HG03045 (cell line): ENCODE results near the gene IL32.

Source experiments
- ATAC-seq: cut with Tn5 transposase; IDR thresholded peaks from one replicate; pipeline ENCODE4 v1.9.1; 2021; ENCODE audit warnings: mild to moderate bottlenecking, moderate library complexity; ENCODE audit not compliant: unreplicated experiment

Gene IL32

GRCh38 chr16:3088925-3089716 is 23.7 kb downstream of the IL32 start:
- ATAC-seq = no peak

GRCh38 chr16:3089717-3090592 is 24.5 kb downstream of the IL32 start:
- no peak for ATAC-seq

- no peak for ATAC-seq
Measured at GRCh38 chr16:3091551-3091950, 26.1 kb downstream of the IL32 start.

DNA sequence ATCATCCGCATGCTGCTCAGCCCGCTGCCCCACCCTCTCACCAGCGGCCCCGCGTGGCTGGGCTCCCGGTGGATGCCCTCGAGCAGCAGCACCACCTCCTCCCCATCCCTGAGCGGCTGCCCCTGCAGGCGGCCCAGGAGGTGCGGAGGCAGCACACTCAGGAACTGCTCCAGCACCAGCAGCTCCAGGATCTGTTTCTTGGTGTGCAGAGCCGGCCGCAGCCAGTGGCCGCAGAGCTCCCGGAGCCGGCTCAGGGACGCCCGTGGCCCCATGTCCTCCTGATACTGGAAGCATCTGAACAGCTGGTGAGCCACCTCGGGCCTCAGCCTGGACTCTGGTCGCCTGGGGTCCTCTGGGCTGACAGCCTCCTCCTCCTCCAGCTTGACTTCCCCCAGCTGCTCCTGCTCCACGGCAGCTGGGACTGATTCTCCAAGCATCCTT is 27.1 kb downstream of the IL32 start:
- no peak for ATAC-seq

- ATAC-seq = no peak
Measured at GRCh38 chr16:3094289-3095027, 29.0 kb downstream of the IL32 start.

DNA sequence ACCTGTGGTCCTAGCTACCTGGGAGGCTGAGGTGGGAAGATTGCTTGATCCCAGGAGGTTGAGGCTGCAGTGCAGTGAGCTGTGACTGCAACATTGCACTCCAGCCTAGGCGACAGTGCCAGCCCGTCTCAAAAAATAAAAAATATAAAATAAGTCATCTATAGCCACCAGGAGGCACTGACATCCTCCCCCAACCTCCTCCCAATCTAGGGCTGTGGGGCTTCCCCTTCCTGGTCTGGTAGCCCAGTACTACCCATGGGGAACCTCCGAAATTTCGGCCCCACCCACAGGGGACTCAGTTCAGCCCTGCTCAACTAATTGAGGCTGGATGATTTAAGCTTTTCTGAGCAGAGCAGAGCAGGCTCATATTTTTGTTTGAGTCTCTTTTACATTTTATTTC is 30.4 kb downstream of the IL32 start:
- ATAC-seq = no peak

DNA sequence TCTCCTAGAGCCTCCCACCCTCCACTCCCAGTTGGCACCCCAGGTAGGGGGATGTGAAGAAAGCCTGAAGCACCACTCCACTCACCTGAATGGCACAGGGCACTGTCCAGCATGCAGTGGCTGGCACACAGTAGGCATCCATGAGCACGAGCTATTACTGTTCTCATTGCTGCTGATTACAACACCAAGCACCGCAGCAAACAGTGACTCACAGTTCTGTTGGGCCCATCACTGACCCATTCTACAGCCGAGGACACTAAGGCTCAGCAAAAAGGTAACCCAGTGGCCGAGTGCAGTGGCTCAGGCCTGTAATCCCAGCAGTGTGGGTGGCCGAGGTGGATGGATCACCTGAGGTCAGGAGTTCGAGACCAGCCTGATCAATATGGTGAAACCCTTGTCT is 30.9 kb downstream of the IL32 start:
- no peak for ATAC-seq

DNA sequence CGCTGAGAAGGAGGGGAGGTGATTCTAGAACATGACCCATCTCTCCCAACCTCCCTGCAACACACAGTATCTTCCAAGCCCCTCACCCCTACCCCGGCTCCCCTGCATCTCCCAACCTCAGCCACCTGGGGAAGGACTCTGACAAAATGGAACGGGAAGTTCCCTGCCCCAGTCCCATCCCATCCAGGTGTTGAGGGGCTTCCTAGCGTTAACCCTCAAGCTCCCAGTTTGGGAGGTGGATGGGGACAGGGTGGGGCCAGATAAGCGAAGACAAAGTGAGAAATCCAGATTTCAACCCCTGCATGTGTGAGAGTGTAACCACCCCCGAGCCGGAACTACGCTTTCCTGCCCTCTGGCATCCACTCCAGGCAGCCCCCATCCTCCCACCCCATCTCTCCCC is 31.8 kb downstream of the IL32 start:
- ATAC-seq = no peak

DNA sequence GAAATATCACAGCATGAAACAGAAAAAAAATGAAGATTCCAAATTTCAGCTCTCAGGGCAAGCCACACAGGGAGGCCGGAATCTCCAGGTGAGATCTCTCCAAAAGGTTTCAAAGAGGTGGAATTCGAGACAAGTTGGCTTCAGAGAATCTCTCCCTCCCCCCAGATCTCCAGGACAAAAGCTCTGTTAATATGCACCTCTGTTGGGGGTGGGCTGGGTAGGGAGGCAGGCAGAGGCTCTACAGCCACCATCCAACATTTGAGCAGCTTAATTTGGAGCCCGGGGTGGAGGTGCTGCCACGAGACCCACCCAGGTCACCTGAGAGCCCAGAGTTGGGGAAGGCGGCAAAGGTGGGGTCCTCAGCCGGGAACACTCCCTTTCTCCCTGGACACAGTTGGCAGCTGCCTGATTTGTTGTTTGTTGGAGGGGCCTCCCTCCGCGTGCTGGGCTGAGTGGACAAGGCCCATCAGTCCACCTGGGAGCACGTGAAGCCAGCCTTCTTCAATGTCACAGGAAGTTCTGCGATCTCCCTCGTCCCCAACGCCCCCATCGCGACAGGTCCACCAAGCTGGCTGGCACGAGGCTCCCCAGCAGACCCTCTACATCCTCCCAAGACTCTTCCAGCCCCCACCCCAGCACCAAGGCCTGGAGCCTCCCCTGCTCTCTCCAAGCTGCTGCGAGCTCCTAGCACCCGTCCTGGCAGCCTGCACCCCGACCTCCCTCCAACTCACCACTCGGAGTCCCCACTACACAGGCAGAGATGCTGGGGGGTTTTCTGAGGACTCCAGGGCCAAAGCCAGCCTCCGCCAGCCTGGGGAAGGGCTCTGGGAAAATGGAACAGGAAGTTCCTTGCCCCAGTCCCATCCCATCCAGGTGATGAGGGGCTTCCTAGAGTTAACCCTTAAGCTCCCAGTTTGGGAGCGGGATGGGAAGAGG is 33.3 kb downstream of the IL32 start, which contains the start of gene ZSCAN10:
Gene ZSCAN10 (minus strand): TSS at position 836 of the 936 bp plus-strand sequence. CDS start 6,357 bp downstream, outside the sequence.
- no peak for ATAC-seq

- ATAC-seq = no peak
Measured at GRCh38 chr16:3099395-3099731, 33.9 kb downstream of the IL32 start.

GRCh38 chr16:3099732-3100499 is 34.5 kb downstream of the IL32 start:
- ATAC-seq = peak; percentile 55

DNA sequence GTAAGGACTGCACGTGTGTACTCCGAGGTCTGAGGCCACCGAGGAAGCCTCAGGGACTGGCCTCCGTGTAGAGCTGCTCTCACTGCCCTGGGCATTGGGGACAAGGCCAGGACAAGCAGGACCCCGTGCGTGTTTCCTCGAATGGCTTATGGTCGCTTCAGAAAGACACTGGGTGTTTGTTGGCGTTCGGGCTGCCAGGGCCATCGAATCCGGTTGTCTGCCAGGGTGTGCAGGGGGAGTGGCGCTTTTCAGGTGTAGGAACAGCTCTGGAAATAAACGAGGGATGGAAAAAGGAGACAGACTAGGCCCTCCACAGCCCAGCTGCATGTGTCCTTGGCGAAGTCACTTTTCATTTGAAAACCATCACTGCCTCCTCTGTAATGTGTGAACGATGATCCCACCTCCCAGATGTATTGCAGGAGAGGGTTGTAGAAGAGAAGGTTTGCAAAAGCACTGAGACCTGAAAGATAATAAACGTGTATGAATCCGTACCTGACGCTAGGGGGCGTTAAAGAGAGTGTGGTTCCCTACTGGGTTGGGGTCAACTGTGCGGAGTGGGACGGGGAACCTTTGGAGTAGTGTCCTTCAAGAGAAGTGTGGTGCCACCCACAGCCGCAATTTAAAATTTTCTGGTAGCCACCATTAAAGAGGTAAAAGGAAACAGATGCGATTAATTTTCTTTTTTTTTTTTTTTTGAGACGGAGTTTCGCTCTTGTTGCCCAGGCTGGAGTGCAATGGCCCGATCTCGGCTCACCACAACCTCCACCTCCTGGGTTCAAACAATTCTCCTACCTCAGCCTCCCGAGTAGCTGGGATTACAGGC is 35.8 kb downstream of the IL32 start:
- no peak for ATAC-seq

DNA sequence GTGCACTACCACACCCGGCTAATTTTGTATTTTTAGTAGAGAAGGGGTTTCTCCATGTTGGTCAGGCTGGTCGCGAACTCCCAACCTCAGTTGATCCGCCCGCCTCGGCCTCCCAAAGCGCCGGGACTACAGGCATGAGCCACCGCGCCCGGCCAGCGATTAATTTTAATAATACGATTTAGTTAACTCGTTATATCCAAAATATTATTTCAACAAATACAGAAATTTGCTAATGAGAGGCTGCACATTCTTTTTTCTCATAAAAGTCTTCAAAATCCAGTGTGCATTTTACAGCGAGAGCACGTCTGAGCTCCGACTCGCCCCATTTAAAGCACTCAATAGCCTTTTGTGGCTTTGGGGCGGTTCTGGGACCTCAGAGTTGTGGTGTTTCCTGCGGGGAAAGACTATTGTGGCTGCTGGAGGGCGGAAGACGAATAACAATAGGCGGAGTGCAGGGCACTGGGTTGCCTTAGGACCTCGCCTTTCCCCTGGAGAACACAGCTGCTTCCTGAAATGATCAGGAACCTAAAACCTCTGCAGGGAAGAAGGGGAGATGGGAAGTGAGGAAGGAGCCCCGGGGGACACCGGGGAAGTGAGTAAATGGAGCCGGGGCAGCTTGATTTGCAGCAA is 36.5 kb downstream of the IL32 start:
- ATAC-seq = no peak

DNA sequence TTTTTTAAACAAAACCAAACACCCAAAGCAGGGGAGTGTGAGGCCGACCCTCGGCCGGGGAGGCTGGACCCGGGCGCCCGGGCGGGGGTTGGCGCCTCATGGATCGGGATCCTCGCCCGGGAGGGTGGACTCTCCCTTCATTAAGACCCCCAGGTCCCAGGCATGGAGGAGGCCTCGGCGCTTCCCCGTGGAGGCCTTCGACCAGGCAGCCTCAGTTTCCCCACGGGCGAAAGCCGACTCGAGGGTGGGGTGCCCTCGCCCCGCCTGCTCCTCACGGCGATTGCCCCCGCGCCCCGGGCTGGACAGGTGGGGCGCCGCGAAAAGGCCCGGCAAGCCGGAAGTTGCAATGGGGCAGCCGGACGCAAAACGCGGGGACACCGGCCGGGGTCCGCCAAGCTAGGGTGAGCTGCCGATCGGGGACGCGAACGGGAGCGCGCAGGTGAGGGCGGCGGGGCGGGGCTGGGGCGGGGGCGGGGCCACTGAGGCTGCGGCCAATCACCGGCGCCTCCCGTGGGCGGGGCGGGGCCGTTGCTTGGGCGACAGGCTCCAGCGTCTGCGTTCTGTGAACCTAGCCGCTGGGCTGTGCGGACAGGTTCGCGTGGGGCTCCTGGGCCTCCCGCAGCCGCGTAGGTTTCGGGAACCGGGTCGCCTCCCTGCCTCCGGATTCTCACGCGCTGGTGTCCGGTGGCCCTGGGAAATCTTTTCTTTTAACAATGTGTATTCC is 40.9 kb downstream of the IL32 start:
- ATAC-seq = peak; percentile 85

- ATAC-seq = no peak
Measured at GRCh38 chr16:3112058-3112880, 46.8 kb downstream of the IL32 start, which contains the start of gene ZNF205. Gene ZNF205, plus strand, starts transcription at chr16:3112586. Its CDS starts 845 bp downstream, at chr16:3113431.

GRCh38 chr16:3112881-3113574 is 47.6 kb downstream of the IL32 start:
- ATAC-seq = no peak
